Measurements from ENCODE around the gene EXOC3L2.

Gene EXOC3L2

GRCh38 chr19:45180936-45181335, 64.3 kb downstream of the EXOC3L2 start:
- DNase-seq (ENCODE audit: low read depth, low spot score) = no peak

- DNase-seq (ENCODE audit: low read depth, low spot score) = no peak
These were observed 65.3 kb downstream of the EXOC3L2 start for GRCh38 chr19:45179892-45180370.

GRCh38 chr19:45179072-45179891, 65.9 kb downstream of the EXOC3L2 start:
- DNase-seq (ENCODE audit: low read depth, low spot score) = peak; percentile 71

- peak; percentile 100 for DNase-seq (ENCODE audit: low read depth, low spot score)
These were observed 66.7 kb downstream of the EXOC3L2 start, which contains the start of gene BLOC1S3 for GRCh38 chr19:45178262-45179071. Gene BLOC1S3, plus strand, starts transcription at chr19:45178784. Its CDS starts 513 bp downstream, at chr19:45179297.

GRCh38 chr19:45177817-45178261, 67.4 kb downstream of the EXOC3L2 start, which contains the start of gene TRAPPC6A:
Gene TRAPPC6A, minus strand, starts transcription at chr19:45178237. Its CDS starts 19 bp downstream, at chr19:45178218.
- no peak for DNase-seq (ENCODE audit: low read depth, low spot score)

GRCh38 chr19:45175515-45176345, 69.5 kb downstream of the EXOC3L2 start:
- no peak for DNase-seq (ENCODE audit: low read depth, low spot score)

GRCh38 chr19:45173816-45174215, 71.4 kb downstream of the EXOC3L2 start:
- peak; percentile 94 for DNase-seq (ENCODE audit: low read depth, low spot score)

- peak; percentile 60 for DNase-seq (ENCODE audit: low read depth, low spot score)
These were observed 72.5 kb downstream of the EXOC3L2 start for GRCh38 chr19:45172611-45173208.

- DNase-seq (ENCODE audit: low read depth, low spot score) = no peak
These were observed 73.0 kb downstream of the EXOC3L2 start for GRCh38 chr19:45172173-45172572.

- peak; percentile 23 for DNase-seq (ENCODE audit: low read depth, low spot score)
These were observed 74.0 kb downstream of the EXOC3L2 start for GRCh38 chr19:45171211-45171623.

- DNase-seq (ENCODE audit: low read depth, low spot score) = peak; percentile 2
These were observed 74.8 kb downstream of the EXOC3L2 start for GRCh38 chr19:45170146-45171106.

GRCh38 chr19:45169602-45170001, 75.6 kb downstream of the EXOC3L2 start:
- DNase-seq (ENCODE audit: low read depth, low spot score) = no peak

- no peak for DNase-seq (ENCODE audit: low read depth, low spot score)
These were observed 76.3 kb downstream of the EXOC3L2 start for GRCh38 chr19:45168767-45169351.

GRCh38 chr19:45166723-45167252, 78.4 kb downstream of the EXOC3L2 start:
- no peak for DNase-seq (ENCODE audit: low read depth, low spot score)

- DNase-seq (ENCODE audit: low read depth, low spot score) = peak; percentile 74
These were observed 80.5 kb downstream of the EXOC3L2 start for GRCh38 chr19:45164577-45165335.

- DNase-seq (ENCODE audit: low read depth, low spot score) = no peak
These were observed 81.3 kb downstream of the EXOC3L2 start for GRCh38 chr19:45163751-45164460.

GRCh38 chr19:45163156-45163555, 82.1 kb downstream of the EXOC3L2 start:
- no peak for DNase-seq (ENCODE audit: low read depth, low spot score)

Measured in astrocyte of the hippocampus (primary cell).